HAP-1 (cell line): ENCODE results near the gene HSD17B7.

Source experiments
- DNase-seq, 2 experiments: peaks; one replicate each; pipeline ENCODE4 v3.0.0-alpha.2; 2016 to 2020; ENCODE audit warnings: low spot score in 2 of 2
- H3K27me3 ChIP-seq: fragments of 250-450 bp; sonication (Bioruptor Pico); 2 replicates; pipeline ENCODE4 v1.5.1; 2020; ENCODE audit warnings: low read depth, mild to moderate bottlenecking, moderate library complexity
- H3K36me3 ChIP-seq: fragments of 250-450 bp; sonication (Bioruptor Pico); replicated peaks from 2 replicates; pipeline ENCODE4 v1.5.1; 2020; ENCODE audit warnings: mild to moderate bottlenecking
- H3K4me1 ChIP-seq: fragments of 250-450 bp; sonication (Bioruptor Pico); 2 replicates; pipeline ENCODE4 v1.5.1; 2020; ENCODE audit warnings: mild to moderate bottlenecking
- H3K4me3 ChIP-seq: fragments of 250-450 bp; sonication (Bioruptor Pico); 2 replicates; pipeline ENCODE4 v1.5.1; 2020; ENCODE audit warnings: mild to moderate bottlenecking, moderate library complexity
- H3K9me3 ChIP-seq: fragments of 250-450 bp; sonication (Bioruptor Pico); 2 replicates; pipeline ENCODE4 v1.5.1; 2020; ENCODE audit warnings: mild to moderate bottlenecking, moderate library complexity
- in situ Hi-C: fragments of 300-500 bp; cut with MboI; formaldehyde crosslinking; loops from 3 replicates; pipeline ENCODE4 v1.14.3; 2020; ENCODE audit warnings: low sequenced_read_pairs, inconsistent platforms, mixed read lengths

HSD17B7 gene

DNA sequence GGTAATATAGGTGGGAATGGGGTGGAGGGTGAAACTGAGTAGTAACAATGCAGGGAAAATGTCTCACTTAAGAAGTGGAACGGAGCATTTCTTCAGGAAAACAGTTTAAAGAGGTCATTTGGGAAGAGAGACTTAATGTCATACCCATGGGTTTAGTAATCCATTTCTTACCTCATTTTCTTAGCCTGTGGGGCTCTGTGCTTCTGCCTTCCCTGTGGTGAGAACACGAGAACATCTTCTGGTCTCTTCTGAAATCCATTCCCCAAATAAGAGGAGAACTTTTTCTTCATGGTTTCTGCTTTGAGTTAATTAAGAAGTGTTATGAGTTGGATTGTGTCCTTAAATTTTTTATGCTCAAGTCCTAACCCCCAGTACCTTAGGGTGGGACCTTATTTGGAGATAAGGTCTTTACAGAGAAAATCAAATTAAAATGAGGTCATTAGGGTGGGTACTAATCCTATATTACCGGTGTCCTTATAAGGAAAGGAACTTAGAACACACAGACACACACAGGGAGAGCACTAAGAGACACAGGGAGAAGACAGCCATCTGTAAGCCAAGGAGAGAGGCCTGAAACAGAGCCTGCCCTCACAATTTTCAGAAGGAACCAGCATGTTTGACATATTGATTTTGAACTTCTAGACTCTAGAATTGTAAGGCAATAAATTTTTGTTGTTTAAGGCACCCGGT lies 65.1 kb downstream of the HSD17B7 start:
- Histone ChIP-seq H3K27me3 (peaks cover 9% of the 10 kb centered on the region), H3K36me3 (no peaks in the 10 kb centered on the region), H3K4me3 (no peak overlapping the region), H3K4me1 (no peaks in the 10 kb centered on the region), H3K9me3 (no peaks in the 10 kb centered on the region; the same call in none of the 2 replicates)
- no peak for DNase-seq
- in situ Hi-C loops, result loop anchor here (10.0 kb wide), 1 partner anchor 449 kb away; no protein-coding TSS in a partner anchor

DNA sequence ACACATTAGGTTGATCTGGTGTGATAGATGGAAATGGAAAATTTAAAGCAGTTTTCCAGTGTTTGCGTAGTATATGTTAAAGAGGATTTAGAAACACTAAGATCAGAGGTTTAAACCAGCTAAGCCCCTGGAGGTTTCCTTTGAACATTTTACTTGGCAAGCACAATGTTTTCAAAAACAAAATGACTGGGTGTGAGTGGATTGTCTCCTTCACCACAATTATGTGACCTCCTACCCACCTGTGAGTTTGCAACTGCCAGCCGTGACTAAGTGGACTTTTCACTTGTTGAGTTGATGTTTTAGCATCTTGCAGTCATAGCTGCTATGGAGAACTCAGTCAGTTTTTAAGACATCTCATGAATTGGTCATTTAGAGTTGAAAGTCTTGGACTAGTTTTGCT lies 65.8 kb downstream of the HSD17B7 start:
- Histone ChIP-seq H3K4me1 (no peaks in the 10 kb centered on the region), H3K36me3 (no peaks in the 10 kb centered on the region), H3K4me3 (no peak overlapping the region), H3K27me3 (peaks cover 9% of the 10 kb centered on the region), H3K9me3 (no peaks in the 10 kb centered on the region; the same call in none of the 2 replicates)
- in situ Hi-C loops, result loop anchor here (10.0 kb wide), 1 partner anchor 449 kb away; no protein-coding TSS in a partner anchor
- DNase-seq, result no peak

DNA sequence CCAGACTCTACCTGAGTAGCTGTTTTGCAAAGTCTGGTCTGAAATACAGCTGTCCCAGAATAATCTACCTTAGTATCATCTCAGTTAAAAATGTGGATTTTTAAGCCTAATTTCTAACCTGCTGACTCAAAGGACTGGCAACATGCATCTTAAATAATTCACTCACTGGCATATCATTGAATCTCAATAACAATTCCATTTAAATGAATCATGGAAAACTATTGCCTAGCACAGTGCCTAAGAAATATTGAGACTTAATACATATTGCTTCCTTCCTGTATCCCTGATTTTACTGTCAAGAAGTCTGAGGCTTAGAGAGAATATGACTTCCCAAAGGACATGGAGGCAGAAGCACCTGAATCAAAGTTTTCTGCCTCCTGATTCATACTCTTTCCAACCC lies 67.3 kb downstream of the HSD17B7 start:
- in situ Hi-C loops, result loop anchor here (10.0 kb wide), 1 partner anchor 447 kb away; no protein-coding TSS in a partner anchor
- no peak for DNase-seq

GRCh38 chr1:162859191-162859590 lies 68.7 kb downstream of the HSD17B7 start:
- no peak for DNase-seq
- in situ Hi-C loops, result loop anchor here (10.0 kb wide), 1 partner anchor 446 kb away; no protein-coding TSS in a partner anchor
- Histone ChIP-seq H3K36me3 (no peaks in the 10 kb centered on the region), H3K4me1 (no peaks in the 10 kb centered on the region), H3K27me3 (peaks cover 15% of the 10 kb centered on the region), H3K9me3 (no peaks in the 10 kb centered on the region; the same call in none of the 2 replicates), H3K4me3 (no peak overlapping the region)

More for the DNA sequence above, 67.3 kb downstream of the HSD17B7 start:
- no peak overlapping the region for H3K4me3 ChIP-seq
- peaks cover 12% of the 10 kb centered on the region for H3K27me3 ChIP-seq
- H3K4me1 ChIP-seq, result no peaks in the 10 kb centered on the region
- H3K9me3 ChIP-seq, result no peaks in the 10 kb centered on the region; the same call in none of the 2 replicates
- no peaks in the 10 kb centered on the region for H3K36me3 ChIP-seq

DNA sequence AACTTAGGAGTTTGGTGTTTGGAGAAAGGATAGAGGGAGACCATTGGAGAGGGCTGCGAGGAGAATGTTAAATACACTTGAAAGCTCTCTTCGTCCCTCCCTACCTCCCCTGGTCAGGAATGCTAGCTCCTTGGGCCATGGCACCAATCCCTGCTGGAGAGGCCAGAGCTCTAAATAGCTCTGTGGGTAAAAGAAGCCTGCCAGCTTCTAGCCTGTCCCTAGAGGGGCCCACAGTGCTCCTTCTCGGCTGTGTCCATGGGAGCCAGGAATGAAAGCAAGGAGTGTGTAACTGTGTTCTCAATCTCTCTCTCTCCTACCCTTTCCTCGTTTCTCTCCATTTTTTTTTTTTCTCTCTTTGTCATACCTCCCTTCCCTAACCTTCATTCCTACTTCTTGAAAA lies 70.6 kb downstream of the HSD17B7 start, which contains the start of gene CCDC190:
Gene CCDC190, minus strand, starts transcription at position 75 of the 400 bp plus-strand sequence. CDS start 1,529 bp downstream, outside the sequence.
- Histone ChIP-seq H3K4me3 (no peak within 1 kb of the TSS), H3K4me1 (no peaks in the 10 kb centered on the region), H3K36me3 (no peaks in the 10 kb centered on the region), H3K9me3 (no peaks in the 10 kb centered on the region; the same call in 1 of the 2 replicates), H3K27me3 (peaks cover 18% of the 10 kb centered on the region)
- DNase-seq, result no peak
- in situ Hi-C loops, result no loop called here

DNA sequence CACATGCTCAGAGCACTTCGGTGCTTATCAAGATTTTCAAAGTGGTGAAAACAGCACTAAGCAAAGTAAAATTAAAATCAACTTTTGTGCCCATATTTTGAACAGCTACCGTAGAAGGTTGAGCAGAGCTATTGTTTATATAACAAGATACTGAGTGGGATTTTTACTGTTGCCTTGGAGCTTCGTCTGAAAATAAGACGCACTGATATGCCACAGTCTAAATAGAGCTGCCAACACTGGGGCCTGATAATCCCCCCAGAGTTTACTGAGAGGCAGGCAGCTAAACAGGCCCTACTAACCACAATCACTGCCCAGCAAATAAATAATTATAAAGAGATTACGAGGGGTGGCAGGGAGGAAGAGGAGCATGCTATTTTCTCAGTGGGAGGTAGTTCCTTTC lies 71.1 kb downstream of the HSD17B7 start:
- DNase-seq, result no peak
- peaks cover 15% of the 10 kb centered on the region for H3K27me3 ChIP-seq
- in situ Hi-C loops, result no loop called here
- no peaks in the 10 kb centered on the region; the same call in 1 of the 2 replicates for H3K9me3 ChIP-seq
- H3K4me3 ChIP-seq, result no peak overlapping the region
- H3K36me3 ChIP-seq, result no peaks in the 10 kb centered on the region
- H3K4me1 ChIP-seq, result no peaks in the 10 kb centered on the region
